GM21367 (cell line): ENCODE measurements around the gene CHKB.
"Not testable (repeated sequence)": the region's sequence is repeated elsewhere in the genome, so short reads cannot be mapped to it uniquely, and the experiment has no call there.

Source experiments
- ATAC-seq: cut with Tn5 transposase; IDR thresholded peaks from one replicate; pipeline ENCODE4 v1.9.1; 2021; ENCODE audit not compliant: unreplicated experiment

Gene CHKB

GRCh38 chr22:50612528-50613221, 30.0 kb upstream of the CHKB start:
- no peak for ATAC-seq

GRCh38 chr22:50612168-50612527, 29.5 kb upstream of the CHKB start:
- ATAC-seq, result no peak

GRCh38 chr22:50611341-50612060, 28.9 kb upstream of the CHKB start:
- no peak for ATAC-seq

GRCh38 chr22:50610581-50610980, 27.9 kb upstream of the CHKB start:
- no peak for ATAC-seq

GRCh38 chr22:50610041-50610451, 27.4 kb upstream of the CHKB start:
- ATAC-seq, result no peak

- ATAC-seq, result no peak
Observed at GRCh38 chr22:50609599-50609998, 26.9 kb upstream of the CHKB start.

GRCh38 chr22:50608996-50609395, 26.3 kb upstream of the CHKB start:
- ATAC-seq, result no peak

GRCh38 chr22:50608058-50608840, 25.6 kb upstream of the CHKB start:
- not testable (repeated sequence) for ATAC-seq

- no peak for ATAC-seq
Observed at GRCh38 chr22:50607659-50608020, 25.0 kb upstream of the CHKB start.

GRCh38 chr22:50606946-50607658, 24.5 kb upstream of the CHKB start:
- ATAC-seq, result no peak

- no peak for ATAC-seq
Observed at GRCh38 chr22:50606165-50606945, 23.7 kb upstream of the CHKB start.

- no peak for ATAC-seq
Observed at GRCh38 chr22:50605613-50606074, 23.0 kb upstream of the CHKB start.

- no peak for ATAC-seq
Observed at GRCh38 chr22:50605002-50605612, 22.5 kb upstream of the CHKB start.

GRCh38 chr22:50604256-50605001, 21.8 kb upstream of the CHKB start:
- ATAC-seq, result no peak

- no peak for ATAC-seq
Observed at GRCh38 chr22:50603511-50604255, 21.0 kb upstream of the CHKB start.

- ATAC-seq, result no peak
Observed at GRCh38 chr22:50602338-50602700, 19.7 kb upstream of the CHKB start.

- ATAC-seq, result no peak
Observed at GRCh38 chr22:50601669-50602337, 19.2 kb upstream of the CHKB start.
